ENCODE data around the gene MIER2. TPM values are rescaled to one million over a fixed set of nuclear protein-coding genes. Genes with fewer than 3 reads are reported as not detected.

MIER2 gene
- polyA plus RNA-seq, 1 donor from 2014 or later, result 16.0 TPM

GRCh38 chr19:313988-314815 lies 30.4 kb downstream of the MIER2 start:
- TF ChIP-seq EZH2 (IDR thresholded peaks at IDR 0.05; ENCODE audit: borderline replicate concordance, insufficient read depth, low read length, poor library complexity, severe bottlenecking) (no peak), POLR2AphosphoS5 (IDR thresholded peaks at IDR 0.05) (no peak), MXI1 (conservative IDR thresholded peaks at IDR 0.05; ENCODE audit: poor library complexity, severe bottlenecking) (no peak), CTCF (IDR thresholded peaks at IDR 0.05; ENCODE audit: poor library complexity, severe bottlenecking) (no peak), EP300 (conservative IDR thresholded peaks at IDR 0.05; ENCODE audit: poor library complexity, severe bottlenecking) (no peak), SMC3 (conservative IDR thresholded peaks at IDR 0.05; ENCODE audit: poor library complexity) (no peak), TAF1 (IDR thresholded peaks at IDR 0.05; ENCODE audit: low read depth) (no peak), REST (IDR thresholded peaks at IDR 0.05; ENCODE audit: borderline replicate concordance) (no peak), RAD21 (conservative IDR thresholded peaks at IDR 0.05) (no peak)

GRCh38 chr19:313169-313987 lies 31.2 kb downstream of the MIER2 start:
- Histone ChIP-seq H3F3A (ENCODE audit: insufficient read depth, low read length, poor library complexity, severe bottlenecking) (no peaks in the 10 kb centered on the region), H3K27ac (ENCODE audit: low read length) (no peak overlapping the region), H2AFZ (ENCODE audit: low read depth, low read length) (no peak overlapping the region), H3K9me2 (ENCODE audit: insufficient read depth, low read length) (no peaks in the 10 kb centered on the region), H3K4me3 (ENCODE audit: low read length) (no peak overlapping the region), H3K9me3 (ENCODE audit: low read length) (no peaks in the 10 kb centered on the region), H3K9ac (ENCODE audit: low read length) (no peak overlapping the region), H3K27me3 (ENCODE audit: insufficient read depth, low read depth, low read length) (no peaks in the 10 kb centered on the region), H4K20me1 (ENCODE audit: insufficient read depth) (no peaks in the 10 kb centered on the region), H3K79me2 (replicated peaks; ENCODE audit: insufficient read depth, low read length) (no peaks in the 10 kb centered on the region), H3K36me3 (ENCODE audit: insufficient read depth, low read length) (peaks cover 8% of the 10 kb centered on the region), H3K4me2 (ENCODE audit: low read length) (no peak overlapping the region)
- TF ChIP-seq TAF1 (IDR thresholded peaks at IDR 0.05; ENCODE audit: low read depth) (no peak), SMC3 (conservative IDR thresholded peaks at IDR 0.05; ENCODE audit: poor library complexity) (no peak), POLR2AphosphoS5 (IDR thresholded peaks at IDR 0.05) (no peak), EZH2 (IDR thresholded peaks at IDR 0.05; ENCODE audit: borderline replicate concordance, insufficient read depth, low read length, poor library complexity, severe bottlenecking) (no peak), EP300 (conservative IDR thresholded peaks at IDR 0.05; ENCODE audit: poor library complexity, severe bottlenecking) (no peak), RAD21 (conservative IDR thresholded peaks at IDR 0.05) (no peak), CTCF (IDR thresholded peaks at IDR 0.05; ENCODE audit: poor library complexity, severe bottlenecking) (no peak)

More at GRCh38 chr19:313988-314815, 30.4 kb downstream of the MIER2 start:
- H4K20me1 ChIP-seq (ENCODE audit: insufficient read depth), result no peaks in the 10 kb centered on the region
- H3K27me3 ChIP-seq (ENCODE audit: insufficient read depth, low read depth, low read length), result no peaks in the 10 kb centered on the region
- no peaks in the 10 kb centered on the region for H3F3A ChIP-seq (ENCODE audit: insufficient read depth, low read length, poor library complexity, severe bottlenecking)
- H3K27ac ChIP-seq (ENCODE audit: low read length), result no peak overlapping the region
- no peaks in the 10 kb centered on the region for H3K9me3 ChIP-seq (ENCODE audit: low read length)
- H3K4me2 ChIP-seq (ENCODE audit: low read length), result no peak overlapping the region
- H3K4me3 ChIP-seq (ENCODE audit: low read length), result no peak overlapping the region
- no peaks in the 10 kb centered on the region for H3K79me2 ChIP-seq (replicated peaks; ENCODE audit: insufficient read depth, low read length)
- H2AFZ ChIP-seq (ENCODE audit: low read depth, low read length), result no peak overlapping the region
- H3K9ac ChIP-seq (ENCODE audit: low read length), result no peak overlapping the region
- peaks cover 8% of the 10 kb centered on the region for H3K36me3 ChIP-seq (ENCODE audit: insufficient read depth, low read length)
- H3K9me2 ChIP-seq (ENCODE audit: insufficient read depth, low read length), result no peaks in the 10 kb centered on the region

Data from neural cell (in vitro differentiated cells).